Muscle of arm (tissue), 12 donors: ENCODE results near the gene TACR2. TPM values are rescaled to one million over a fixed set of nuclear protein-coding genes. Genes with fewer than 3 reads are reported as not detected.

Experiments used
- DNase-seq: peaks from one replicate; pipeline ENCODE4 v3.0.0-alpha.2; 2013
- polyA plus RNA-seq, 12 donors: library from polyadenylated mRNA; unstranded; fragments of 120-200 nt; gene quantifications; one replicate each; pipeline ENCODE4 v1.2.1, GENCODE V29; 2013; ENCODE audit not compliant: insufficient read length in 12 of 12

The TACR2 gene
- polyA plus RNA-seq, 12 donors = 0.24 to 0.74 (median 0.54) TPM; not detected in 2

GRCh38 chr10:69374931-69375306, 41.8 kb downstream of the TACR2 start:
- DNase-seq = no peak

DNA sequence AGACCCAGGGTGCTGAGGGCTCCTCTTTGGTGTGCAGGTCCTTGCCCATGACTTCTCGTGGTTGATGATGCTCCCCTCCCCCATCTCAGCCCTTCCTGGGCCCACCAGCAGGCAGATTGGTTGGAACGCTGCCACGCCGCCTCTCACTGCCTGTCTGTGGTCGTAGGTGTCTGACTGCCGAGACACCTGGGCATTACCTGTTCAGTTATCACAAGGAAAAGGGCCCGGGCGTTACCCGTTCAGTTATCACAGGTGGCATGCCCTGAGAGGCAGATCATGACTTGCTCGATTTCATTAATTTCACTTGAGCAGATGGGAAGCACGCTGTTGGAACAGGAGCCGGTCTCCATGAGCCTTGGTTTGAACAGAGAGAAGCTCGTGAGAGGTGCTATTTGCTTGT, 42.5 kb downstream of the TACR2 start:
- DNase-seq = no peak

GRCh38 chr10:69372126-69372980, 44.4 kb downstream of the TACR2 start:
- no peak for DNase-seq

GRCh38 chr10:69367469-69367868, 49.2 kb downstream of the TACR2 start:
- DNase-seq = no peak

GRCh38 chr10:69366738-69367137, 50.0 kb downstream of the TACR2 start:
- DNase-seq = no peak

DNA sequence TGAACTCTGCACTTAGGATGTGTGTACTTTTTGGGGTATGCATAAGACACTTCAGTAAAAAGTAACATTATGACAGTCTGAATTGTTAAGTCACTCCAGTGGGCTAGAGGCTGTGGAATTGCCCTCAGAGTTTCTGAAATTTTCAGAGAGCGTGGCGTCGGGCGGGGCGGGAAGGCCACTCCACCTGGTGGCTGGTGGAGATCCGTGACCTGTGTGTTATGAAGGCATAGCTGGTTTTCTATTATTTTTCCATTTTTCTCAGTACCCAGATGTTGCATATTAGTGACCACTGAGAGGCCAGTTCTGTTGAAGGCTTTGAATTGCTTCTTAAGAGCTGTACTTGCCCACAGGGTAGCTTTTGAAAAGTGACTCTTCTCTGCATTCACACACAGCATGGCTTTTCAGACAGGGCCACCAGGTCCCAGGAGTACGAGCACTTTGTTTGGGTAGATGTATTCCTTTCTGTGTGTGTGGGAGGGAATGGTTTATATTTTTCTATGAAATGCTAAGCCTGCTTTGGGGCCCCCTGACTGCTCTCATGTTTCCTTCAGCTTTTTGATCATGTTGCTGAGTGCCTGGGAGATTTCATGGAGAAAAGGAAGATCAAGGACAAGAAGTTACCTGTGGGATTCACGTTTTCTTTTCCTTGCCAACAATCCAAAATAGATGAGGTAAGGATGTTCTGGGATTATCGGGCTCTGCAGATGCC, 52.3 kb downstream of the TACR2 start:
- no peak for DNase-seq

DNA sequence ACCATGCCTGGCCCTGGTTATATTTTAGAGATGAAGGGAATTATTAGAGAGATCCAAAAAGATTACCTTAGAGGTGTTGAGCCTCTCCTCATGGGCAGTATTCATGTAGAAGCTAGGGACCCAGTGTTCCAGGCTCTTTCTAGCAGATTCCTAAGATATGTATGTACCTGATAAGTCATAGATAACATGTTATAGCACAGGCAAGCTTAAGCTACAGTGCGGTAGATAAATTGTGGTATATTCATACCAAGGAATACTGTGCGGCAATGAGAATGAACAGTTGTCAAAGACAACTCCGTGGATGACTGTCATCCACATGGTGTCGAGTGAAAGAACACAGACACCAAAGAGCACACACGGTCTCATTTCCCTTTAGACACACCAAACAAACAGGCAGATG, 53.1 kb downstream of the TACR2 start:
- DNase-seq = no peak

DNA sequence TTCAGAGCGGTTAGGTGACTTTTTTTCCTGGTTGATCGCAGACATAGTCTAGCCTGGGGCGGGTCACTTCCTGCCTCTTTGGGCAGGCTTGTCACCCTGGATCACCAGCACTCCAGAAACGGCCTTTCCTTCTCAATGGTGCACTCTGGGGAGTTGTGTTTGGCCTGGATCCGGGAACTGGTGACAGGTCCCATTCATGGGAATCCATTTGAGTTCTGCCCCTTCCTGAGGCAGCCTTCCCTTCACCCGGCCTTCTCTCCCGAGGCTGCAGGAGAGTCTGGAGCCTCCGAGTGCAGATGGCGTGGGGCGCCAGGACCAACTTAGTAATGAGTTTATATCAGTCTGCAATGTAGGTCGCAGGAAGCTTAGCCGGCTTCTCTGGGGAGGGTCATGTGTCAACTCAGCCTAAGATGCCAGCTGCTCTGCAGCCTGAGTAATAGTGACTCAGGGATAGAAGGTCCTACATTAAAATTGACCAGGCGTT, 54.2 kb downstream of the TACR2 start:
- no peak for DNase-seq

- DNase-seq = no peak
Measured at GRCh38 chr10:69361303-69361614, 55.5 kb downstream of the TACR2 start.

DNA sequence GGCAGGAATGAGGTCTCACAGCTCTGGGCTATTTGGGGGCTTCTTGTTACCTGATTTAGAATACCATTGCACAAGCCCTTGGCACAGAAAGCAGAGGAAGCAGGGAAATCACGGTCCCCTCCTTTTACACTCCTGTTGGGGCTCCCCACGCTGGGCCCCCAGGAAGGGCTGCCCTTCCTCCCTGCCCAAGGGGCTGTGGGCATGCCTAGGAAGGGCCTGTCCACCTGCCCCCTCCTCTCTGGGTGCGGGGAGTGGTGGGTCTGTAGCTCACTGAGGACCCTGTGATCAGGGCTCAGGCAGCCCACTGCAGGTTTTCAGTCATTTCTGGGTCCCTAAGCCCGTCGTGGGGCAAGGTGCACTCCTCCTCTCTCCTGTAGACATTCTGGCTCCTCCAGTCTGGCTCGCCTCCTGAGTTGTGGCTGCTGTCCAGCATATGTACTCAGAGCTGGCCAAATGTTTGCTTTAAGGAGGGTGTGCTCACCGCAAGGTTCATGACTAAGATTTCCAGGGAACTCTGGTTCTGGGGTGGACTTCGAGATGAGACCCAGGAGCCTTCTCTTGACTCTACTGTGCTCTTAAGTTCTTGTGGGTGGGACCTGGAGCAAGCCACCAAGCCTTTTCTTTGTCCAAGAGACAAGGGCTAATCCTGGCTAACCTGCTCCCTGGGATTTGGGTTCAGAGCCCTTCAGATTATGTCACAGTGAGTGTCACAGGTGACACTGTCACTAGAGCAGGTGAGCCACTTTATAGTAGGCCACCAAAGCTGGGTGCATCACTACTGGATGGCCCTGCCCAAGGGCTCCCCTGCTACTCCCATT, 56.0 kb downstream of the TACR2 start:
- DNase-seq = peak; percentile 67

GRCh38 chr10:69359594-69359993, 57.1 kb downstream of the TACR2 start:
- no peak for DNase-seq

DNA sequence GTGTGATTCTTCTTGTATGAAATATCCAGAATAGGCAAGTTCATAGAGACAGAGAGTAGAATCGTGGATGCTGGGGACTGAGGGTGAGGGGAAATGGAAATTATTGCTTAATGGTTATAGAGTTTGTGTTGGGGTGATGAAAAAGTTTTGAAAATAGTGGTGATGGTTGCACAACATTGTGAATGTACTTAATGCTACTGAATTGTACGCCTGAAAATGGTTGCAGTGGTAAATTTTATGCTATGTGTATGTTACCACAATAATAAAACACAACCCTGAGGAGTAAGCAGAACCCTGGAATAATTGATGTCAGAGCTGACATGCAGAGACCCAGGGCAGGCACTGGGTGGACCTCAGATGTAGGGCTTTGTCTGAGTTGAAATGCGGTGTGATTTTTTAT, 57.6 kb downstream of the TACR2 start:
- no peak for DNase-seq

GRCh38 chr10:69358148-69358795, 58.4 kb downstream of the TACR2 start:
- DNase-seq = no peak

DNA sequence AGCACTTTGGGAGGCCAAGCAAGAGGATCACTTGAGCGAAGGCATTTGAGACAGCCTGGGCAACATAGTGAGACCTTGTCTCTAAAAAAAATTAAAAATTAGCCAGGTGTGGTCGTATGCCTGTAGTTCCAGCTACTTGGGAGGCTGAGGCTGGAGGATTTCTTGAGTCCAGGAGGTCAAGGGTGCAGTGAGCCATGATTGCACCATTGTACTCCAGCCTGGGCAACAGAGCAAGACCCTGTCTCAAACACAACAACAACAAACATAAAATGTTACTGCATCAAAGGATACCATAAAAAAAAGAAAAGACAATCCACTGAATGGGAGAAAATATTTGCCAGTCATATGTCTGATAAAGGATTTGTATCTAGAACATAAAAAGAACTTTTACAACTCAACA, 60.5 kb downstream of the TACR2 start:
- DNase-seq = no peak

DNA sequence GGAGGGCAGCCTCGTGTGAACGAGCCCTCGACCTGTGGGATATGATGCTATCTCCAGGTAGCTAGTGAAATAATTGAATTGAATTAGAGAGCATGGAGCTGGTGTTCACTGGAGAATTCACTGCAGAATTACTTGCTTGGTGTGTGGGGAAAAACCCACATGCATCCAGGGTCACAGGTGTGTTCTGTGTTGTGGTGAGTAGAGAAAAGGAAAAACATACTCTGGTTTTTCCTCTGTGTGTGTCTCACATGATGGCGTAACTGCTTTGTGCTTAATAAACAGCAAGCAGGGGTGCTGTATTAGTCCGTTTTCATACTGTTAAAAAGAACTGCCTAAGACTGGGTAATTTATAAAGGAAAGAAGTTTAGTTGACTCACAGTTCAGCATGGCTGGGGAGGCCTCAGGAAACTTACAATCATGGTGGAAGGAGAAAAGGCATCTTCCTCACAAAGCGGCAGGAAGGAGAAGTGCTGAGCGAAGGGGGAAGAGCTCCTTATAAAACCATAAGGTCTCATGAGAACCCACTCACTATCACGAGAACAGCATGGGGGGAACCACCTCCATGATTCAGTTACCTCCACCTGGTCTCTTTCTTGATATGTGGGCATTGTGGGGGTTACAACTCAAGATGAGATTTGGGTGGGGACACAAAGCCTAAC, 62.6 kb downstream of the TACR2 start:
- no peak for DNase-seq

Other genes with a start within 250 kb of the TACR2 start
- gene SUPV3L1, start 236.7 kb downstream of the TACR2 start, polyA plus RNA-seq = 10 to 100 TPM in 11 of 12 donors, not detected in 1; 27.4 to 52.7 (median 32.3) TPM
- gene HKDC1, start 196.6 kb downstream of the TACR2 start, polyA plus RNA-seq = 1 to 10 TPM in 1 of 12 donors, under 1 TPM in 9, not detected in 2; 0.05 to 2.8 (median 0.12) TPM
- gene HK1, start 138.4 kb downstream of the TACR2 start, polyA plus RNA-seq = 10 to 100 TPM in 11 of 12 donors, not detected in 1; 20.9 to 50.4 (median 31.1) TPM
- gene TSPAN15, start 34.5 kb upstream of the TACR2 start, polyA plus RNA-seq = 10 to 100 TPM in 11 of 12 donors, not detected in 1; 38.6 to 92.3 (median 71.5) TPM
- not detected for gene NEUROG3, start 156.5 kb upstream of the TACR2 start, polyA plus RNA-seq
- under 1 TPM in 9 of 12 donors, not detected in 3; 0.25 to 0.83 (median 0.37) TPM for gene FAM241B, start 213.3 kb upstream of the TACR2 start, polyA plus RNA-seq